Gastrocnemius medialis (tissue), 4 donors: Measurements from ENCODE around the gene ATP6V0A1. TPM values are rescaled to one million over a fixed set of nuclear protein-coding genes. Genes with fewer than 3 reads are reported as not detected.
A peak's percentile ranks its signal among the peaks of the same experiment; 100 is the strongest.

ENCODE experiments used
- ATAC-seq, 2 donors: fragments of 150-250 bp; one replicate each; pipeline ENCODE4 v1.9.1; 2016
- DNase-seq, 2 donors: peaks; one replicate each; pipeline ENCODE4 v3.0.0-alpha.2; 2019
- H3K27ac ChIP-seq, 4 donors: fragments of 200-600 bp; sonication (generic); 1 replicate in 1 of 4; 2 replicates in 3 of 4; pipeline ENCODE4 v1.5.1; 2016 to 2018; ENCODE audit warnings: mild to moderate bottlenecking in 2 of 4, moderate library complexity in 1 of 4
- H3K27me3 ChIP-seq, 3 donors: fragments of 200-600 bp; sonication (generic) in 2 of 3; 1 replicate in 1 of 3; 2 replicates in 2 of 3; pipeline versions ENCODE4 v1.5.1 to v1.6.0; 2016 to 2019; ENCODE audit warnings: mild to moderate bottlenecking in 1 of 3, moderate library complexity in 1 of 3
- H3K36me3 ChIP-seq, 2 donors: fragments of 200-600 bp; sonication (generic) in 1 of 2; one replicate each; pipeline ENCODE4 v1.5.1; 2017 to 2018
- H3K4me1 ChIP-seq, 2 donors: fragments of 200-600 bp; sonication (generic) in 1 of 2; one replicate each; pipeline ENCODE4 v1.5.1; 2016 to 2017; ENCODE audit warnings: mild to moderate bottlenecking in 2 of 2
- H3K4me3 ChIP-seq, 4 donors: fragments of 200-600 bp; sonication (generic) in 3 of 4; 1 replicate in 1 of 4; 2 replicates in 3 of 4; pipeline ENCODE4 v1.5.1; 2016 to 2019; ENCODE audit warnings: mild to moderate bottlenecking in 2 of 4
- H3K9me3 ChIP-seq, 3 donors: fragments of 200-600 bp; sonication (generic) in 2 of 3; 1 replicate in 1 of 3; 2 replicates in 2 of 3; pipeline ENCODE4 v1.5.1; 2016 to 2019
- CTCF ChIP-seq, 5 experiments: fragments of 450-650 bp in 3 of 5; fragments of 200-600 bp in 2 of 5; sonication (generic) in 2 of 5; IDR thresholded peaks in 4 of 5; conservative IDR thresholded peaks in 1 of 5; 1 replicate in 4 of 5; 2 replicates in 1 of 5; pipeline ENCODE4 v1.5.1; 2016 to 2019; ENCODE audit warnings: antibody characterized with exemption in 5 of 5, mild to moderate bottlenecking in 3 of 5, moderate library complexity in 3 of 5
- POLR2A ChIP-seq, 2 donors: fragments of 450-650 bp; IDR thresholded peaks; one replicate each; pipeline ENCODE4 v1.6.1; 2017; ENCODE audit warnings: antibody characterized with exemption in 2 of 2, mild to moderate bottlenecking in 2 of 2, moderate library complexity in 2 of 2
- in situ Hi-C, 4 donors: fragments of 200-750 bp; cut with MboI; loops; one replicate each; pipeline versions ENCODE4 v1.15.0 to v1.8.0; 2017; ENCODE audit warnings: low sequenced_read_pairs in 4 of 4
- intact Hi-C: fragments of 100-400 bp; cut with DNase I; formaldehyde crosslinking; loops from one replicate; pipeline ENCODE4 v1.15.1; 2023; ENCODE audit warnings: low total_unique reads
- total RNA-seq, 4 donors: library from RNA; depleted of rRNA; stranded (reverse); fragments of >200 nt; gene quantifications; one replicate each; pipeline versions ENCODE4 v1.1.0 to v1.2.3, GENCODE V29; 2016

Gene ATP6V0A1
- total RNA-seq, 4 donors from 2014 or later: 65.3 to 138 (median 95.3) TPM

DNA sequence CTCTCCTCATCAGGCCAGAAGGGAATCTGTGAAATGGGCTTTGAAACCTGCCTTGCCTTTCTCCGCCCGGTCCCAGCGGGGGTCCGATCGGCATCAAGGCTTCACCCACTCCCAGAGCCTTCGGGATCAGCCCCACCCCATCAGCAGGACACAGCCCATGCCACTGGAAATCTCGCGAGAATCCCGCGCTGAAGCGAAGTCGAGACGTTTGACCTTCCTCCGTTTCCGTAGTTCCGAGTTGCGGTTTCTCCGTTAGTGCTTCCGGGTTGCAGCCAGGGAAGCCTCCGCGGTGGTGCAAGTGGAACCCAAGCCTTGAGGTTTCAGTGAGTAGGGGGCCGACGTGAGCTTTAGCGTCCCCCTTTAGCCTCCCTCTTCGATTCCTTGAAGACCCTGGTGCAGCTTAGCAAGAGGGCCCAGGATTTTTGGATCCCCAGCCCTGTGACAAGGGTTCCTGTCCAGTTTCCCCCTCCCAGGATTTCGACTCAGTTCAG, 103.3 kb downstream of the ATP6V0A1 start, which contains the start of gene COASY:
Gene COASY (plus strand): TSS at position 252 of the 491 bp plus-strand sequence. CDS start 475 bp downstream, outside the sequence.
- Histone ChIP-seq H3K27me3 (no peaks in the 10 kb centered on the region), H3K4me1 (peaks cover 27 to 30% of the 10 kb centered on the region in 2 donors), H3K9me3 (no peaks in the 10 kb centered on the region), H3K4me3 (peak within 1 kb of the TSS; percentile 83 to 99 (median 94)), H3K27ac (peak within 1 kb of the TSS; percentile 88 to 89 (median 88)), H3K36me3 (peaks cover 0 to 20% of the 10 kb centered on the region in 2 donors)
- ATAC-seq (peak; percentile 83 to 86), DNase-seq (peak; percentile 91 to 94)
- in situ Hi-C loops (no loop called here), intact Hi-C loops (no loop called here)
- TF ChIP-seq CTCF (IDR thresholded peaks at IDR 0.05 in 4 of 5, conservative IDR thresholded peaks at IDR 0.05 in 1 of 5) (no peak), POLR2A (IDR thresholded peaks at IDR 0.05) (peak; percentile 45 to 70)

DNA sequence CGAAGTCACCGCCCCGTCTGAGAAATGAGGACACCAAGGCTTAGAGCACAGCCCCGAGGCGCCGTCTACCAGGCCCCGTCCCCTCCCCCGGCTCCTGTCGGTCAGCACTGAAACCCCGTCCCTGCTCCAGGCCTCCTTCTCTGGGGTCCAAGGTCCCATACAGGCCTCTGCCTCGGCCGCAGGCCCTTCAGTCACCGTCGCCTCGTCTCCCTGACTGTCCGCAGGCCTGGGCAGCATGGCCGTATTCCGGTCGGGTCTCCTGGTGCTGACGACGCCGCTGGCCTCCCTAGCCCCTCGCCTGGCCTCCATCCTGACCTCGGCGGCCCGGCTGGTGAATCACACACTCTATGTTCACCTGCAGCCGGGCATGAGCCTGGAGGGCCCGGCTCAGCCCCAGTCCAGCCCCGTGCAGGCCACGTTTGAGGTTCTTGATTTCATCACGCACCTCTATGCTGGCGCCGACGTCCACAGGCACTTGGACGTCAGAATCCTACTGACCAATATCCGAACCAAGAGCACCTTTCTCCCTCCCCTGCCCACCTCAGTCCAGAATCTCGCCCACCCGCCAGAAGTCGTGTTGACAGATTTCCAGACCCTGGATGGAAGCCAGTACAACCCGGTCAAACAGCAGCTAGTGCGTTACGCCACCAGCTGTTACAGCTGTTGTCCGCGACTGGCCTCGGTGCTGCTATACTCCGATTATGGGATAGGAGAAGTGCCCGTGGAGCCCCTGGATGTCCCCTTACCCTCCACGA, 103.9 kb downstream of the ATP6V0A1 start:
- Histone ChIP-seq H3K9me3 (no peaks in the 10 kb centered on the region), H3K36me3 (peaks cover 0 to 20% of the 10 kb centered on the region in 2 donors), H3K27me3 (no peaks in the 10 kb centered on the region), H3K4me3 (peak overlapping the region; percentile 83 to 99 (median 94)), H3K27ac (peak overlapping the region; percentile 88 to 89 (median 88)), H3K4me1 (peaks cover 28 to 31% of the 10 kb centered on the region in 2 donors)
- DNase-seq: no peak
- intact Hi-C loops (no loop called here), in situ Hi-C loops (no loop called here)
- TF ChIP-seq POLR2A (IDR thresholded peaks at IDR 0.05): no peak
- ATAC-seq: peak in 1 of 2 donors; percentile 9

DNA sequence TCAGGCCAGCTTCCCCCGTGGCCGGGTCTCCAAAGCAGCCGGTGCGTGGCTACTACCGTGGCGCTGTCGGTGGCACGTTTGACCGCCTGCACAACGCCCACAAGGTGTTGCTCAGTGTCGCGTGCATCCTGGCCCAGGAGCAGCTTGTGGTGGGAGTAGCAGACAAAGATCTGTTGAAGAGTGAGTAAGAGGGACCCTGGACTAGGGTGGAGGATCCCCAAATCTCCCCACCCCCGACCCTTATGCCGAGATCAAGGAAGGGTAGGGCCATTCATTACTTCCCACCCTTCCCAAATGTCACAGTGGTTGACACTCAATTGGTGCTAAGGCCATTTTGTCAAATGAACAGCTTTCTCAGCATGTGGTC, 104.4 kb downstream of the ATP6V0A1 start:
- no peak for TF ChIP-seq POLR2A (IDR thresholded peaks at IDR 0.05)
- TF ChIP-seq CTCF (IDR thresholded peaks at IDR 0.05 in 4 of 5, conservative IDR thresholded peaks at IDR 0.05 in 1 of 5): no peak
- DNase-seq (no peak), ATAC-seq (no peak)
- peaks cover 0 to 20% of the 10 kb centered on the region in 2 donors for H3K36me3 ChIP-seq
- peaks cover 32 to 36% of the 10 kb centered on the region in 2 donors for H3K4me1 ChIP-seq
- intact Hi-C loops: no loop called here
- peak overlapping the region; percentile 88 to 89 (median 88) for H3K27ac ChIP-seq
- H3K9me3 ChIP-seq: no peaks in the 10 kb centered on the region
- H3K4me3 ChIP-seq: peak overlapping the region; percentile 83 to 99 (median 94)
- in situ Hi-C loops: no loop called here
- no peaks in the 10 kb centered on the region for H3K27me3 ChIP-seq

DNA sequence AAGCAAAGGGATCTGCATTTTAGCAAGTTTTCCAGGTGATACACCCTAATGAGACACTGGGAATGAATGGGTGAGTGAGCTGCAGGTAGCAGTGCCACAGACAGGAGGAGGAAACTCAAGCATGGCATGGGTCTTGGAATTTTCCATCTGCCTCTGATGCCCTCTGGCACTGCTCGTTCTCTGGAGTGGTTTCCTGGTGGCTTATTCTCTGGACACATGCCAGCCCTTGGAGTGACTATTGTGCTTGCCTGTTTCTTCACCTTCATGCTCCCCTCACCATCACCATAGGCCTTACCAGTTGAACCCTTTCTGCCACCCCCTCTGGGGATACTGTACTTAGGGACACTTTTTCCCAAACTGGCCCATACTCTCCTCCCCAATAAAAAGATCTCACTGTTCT, 104.9 kb downstream of the ATP6V0A1 start:
- intact Hi-C loops: no loop called here
- H3K4me3 ChIP-seq: peak overlapping the region; percentile 83 to 99 (median 94)

More for the DNA sequence above, 104.9 kb downstream of the ATP6V0A1 start:
- peak overlapping the region; percentile 88 to 89 (median 88) for H3K27ac ChIP-seq
- peaks cover 32 to 37% of the 10 kb centered on the region in 2 donors for H3K4me1 ChIP-seq
- no peak for DNase-seq
- no peaks in the 10 kb centered on the region for H3K27me3 ChIP-seq
- in situ Hi-C loops: no loop called here
- peaks cover 0 to 23% of the 10 kb centered on the region in 2 donors for H3K36me3 ChIP-seq
- H3K9me3 ChIP-seq: no peaks in the 10 kb centered on the region
- TF ChIP-seq POLR2A (IDR thresholded peaks at IDR 0.05) (no peak), CTCF (IDR thresholded peaks at IDR 0.05 in 4 of 5, conservative IDR thresholded peaks at IDR 0.05 in 1 of 5) (no peak)
- no peak for ATAC-seq
